KOPT-K1 (cell line): ENCODE data around the gene ACY1.
"Not testable (repeated sequence)": the region's sequence is repeated elsewhere in the genome, so short reads cannot be mapped to it uniquely, and the experiment has no call there.

ENCODE experiments used
- H3K27ac ChIP-seq: fragments of 200-600 bp; sonication (generic); 2 replicates; pipeline ENCODE4 v1.5.1; 2016; ENCODE audit warnings: antibody characterized with exemption, mild to moderate bottlenecking, low read depth, low read length; ENCODE audit not compliant: poor library complexity, severe bottlenecking
- H3K36me3 ChIP-seq: fragments of 200-600 bp; sonication (generic); 2 replicates; pipeline ENCODE4 v1.5.1; 2017; ENCODE audit warnings: antibody characterized with exemption, mild to moderate bottlenecking, low read length, moderate library complexity; ENCODE audit not compliant: insufficient read depth
- H3K9me3 ChIP-seq: fragments of 200-600 bp; sonication (generic); 2 replicates; pipeline ENCODE4 v1.5.1; 2017; ENCODE audit warnings: antibody characterized with exemption, low read length, mild to moderate bottlenecking; ENCODE audit not compliant: insufficient read depth, poor library complexity, severe bottlenecking

Gene ACY1

GRCh38 chr3:52028572-52028971 lies 45.2 kb downstream of the ACY1 start:
- Histone ChIP-seq H3K27ac (no peak overlapping the region), H3K36me3 (no peaks in the 10 kb centered on the region), H3K9me3 (no peaks in the 10 kb centered on the region)

GRCh38 chr3:52029053-52029452 lies 45.7 kb downstream of the ACY1 start:
- H3K27ac ChIP-seq, result no peak overlapping the region
- no peaks in the 10 kb centered on the region for H3K36me3 ChIP-seq
- H3K9me3 ChIP-seq, result no peaks in the 10 kb centered on the region

GRCh38 chr3:52029535-52029934 lies 46.2 kb downstream of the ACY1 start:
- Histone ChIP-seq H3K9me3 (no peaks in the 10 kb centered on the region), H3K27ac (no peak overlapping the region), H3K36me3 (no peaks in the 10 kb centered on the region)

GRCh38 chr3:52030714-52031310 lies 47.5 kb downstream of the ACY1 start:
- Histone ChIP-seq H3K27ac (no peak overlapping the region), H3K36me3 (no peaks in the 10 kb centered on the region), H3K9me3 (no peaks in the 10 kb centered on the region)

GRCh38 chr3:52031896-52032295 lies 48.6 kb downstream of the ACY1 start:
- no peak overlapping the region for H3K27ac ChIP-seq
- H3K36me3 ChIP-seq, result no peaks in the 10 kb centered on the region

GRCh38 chr3:52032702-52033408 lies 49.5 kb downstream of the ACY1 start:
- H3K36me3 ChIP-seq, result no peaks in the 10 kb centered on the region
- no peaks in the 10 kb centered on the region for H3K9me3 ChIP-seq
- H3K27ac ChIP-seq, result no peak overlapping the region

More at GRCh38 chr3:52031896-52032295, 48.6 kb downstream of the ACY1 start:
- H3K9me3 ChIP-seq, result no peaks in the 10 kb centered on the region

- H3K9me3 ChIP-seq, H3K36me3 ChIP-seq, H3K27ac ChIP-seq: not testable (repeated sequence)
Measured at GRCh38 chr3:52033748-52034147, 50.4 kb downstream of the ACY1 start.

- H3K27ac ChIP-seq, result no peak overlapping the region
- no peaks in the 10 kb centered on the region for H3K9me3 ChIP-seq
- H3K36me3 ChIP-seq, result no peaks in the 10 kb centered on the region
Measured at GRCh38 chr3:52034212-52034611, 50.9 kb downstream of the ACY1 start.

- no peaks in the 10 kb centered on the region for H3K9me3 ChIP-seq
- no peaks in the 10 kb centered on the region for H3K36me3 ChIP-seq
- no peak overlapping the region for H3K27ac ChIP-seq
Measured at GRCh38 chr3:52034651-52035050, 51.3 kb downstream of the ACY1 start.

GRCh38 chr3:52036222-52036694 lies 52.9 kb downstream of the ACY1 start:
- Histone ChIP-seq H3K27ac (no peak overlapping the region), H3K36me3 (no peaks in the 10 kb centered on the region), H3K9me3 (no peaks in the 10 kb centered on the region)

GRCh38 chr3:52036829-52037228 lies 53.5 kb downstream of the ACY1 start:
- no peak overlapping the region for H3K27ac ChIP-seq
- no peaks in the 10 kb centered on the region for H3K36me3 ChIP-seq
- no peaks in the 10 kb centered on the region for H3K9me3 ChIP-seq

- Histone ChIP-seq H3K9me3 (no peaks in the 10 kb centered on the region), H3K36me3 (no peaks in the 10 kb centered on the region), H3K27ac (no peak overlapping the region)
Measured at GRCh38 chr3:52037291-52037690, 54.0 kb downstream of the ACY1 start.

- H3K27ac ChIP-seq, result no peak overlapping the region
- no peaks in the 10 kb centered on the region for H3K36me3 ChIP-seq
- no peaks in the 10 kb centered on the region for H3K9me3 ChIP-seq
Measured at GRCh38 chr3:52038227-52038626, 54.9 kb downstream of the ACY1 start.
